ENCODE data around the gene HADHA.

The HADHA gene

GRCh38 chr2:26182441-26182840 lies 62.0 kb downstream of the HADHA start:
- Histone ChIP-seq H3K27ac (ENCODE audit: low read depth, low read length) (no peak overlapping the region), H3K4me3 (ENCODE audit: insufficient read depth, low read length, poor library complexity, severe bottlenecking) (no peak overlapping the region), H3K9me2 (replicated peaks; ENCODE audit: insufficient read depth, low read length) (no peaks in the 10 kb centered on the region), H3K36me3 (ENCODE audit: low read length) (no peaks in the 10 kb centered on the region), H3F3A (ENCODE audit: insufficient read depth) (0 out of 2 replicates have a peak, but pooled peaks cover 2% of the 10 kb centered on the region), H3K9me3 (ENCODE audit: insufficient read depth, low read length) (no peaks in the 10 kb centered on the region), H3K4me2 (ENCODE audit: low read depth, low read length, poor library complexity, severe bottlenecking) (no peak overlapping the region), H2AFZ (ENCODE audit: low read depth, low read length, severe bottlenecking) (no peak overlapping the region), H3K27me3 (ENCODE audit: low read length) (no peaks in the 10 kb centered on the region), H3K9ac (ENCODE audit: low read length) (no peak overlapping the region), H4K20me1 (ENCODE audit: low read depth, low read length) (no peaks in the 10 kb centered on the region), H3K79me2 (ENCODE audit: insufficient read depth, low read length) (no peaks in the 10 kb centered on the region)
- TF ChIP-seq CTCF (IDR thresholded peaks at IDR 0.05; ENCODE audit: insufficient read depth, low read length, poor library complexity, severe bottlenecking) = no peak
- no peak for TF ChIP-seq EZH2phosphoT487 (conservative IDR thresholded peaks at IDR 0.05; ENCODE audit: low read length)

- no peaks in the 10 kb centered on the region for H3K36me3 ChIP-seq (ENCODE audit: low read length)
- H3K4me3 ChIP-seq (ENCODE audit: insufficient read depth, low read length, poor library complexity, severe bottlenecking) = no peak overlapping the region
- no peak overlapping the region for H2AFZ ChIP-seq (ENCODE audit: low read depth, low read length, severe bottlenecking)
- H3K27me3 ChIP-seq (ENCODE audit: low read length) = no peaks in the 10 kb centered on the region
- no peak overlapping the region for H3K9ac ChIP-seq (ENCODE audit: low read length)
- no peaks in the 10 kb centered on the region for H3K79me2 ChIP-seq (ENCODE audit: insufficient read depth, low read length)
- H3K27ac ChIP-seq (ENCODE audit: low read depth, low read length) = no peak overlapping the region
- no peaks in the 10 kb centered on the region for H3K9me3 ChIP-seq (ENCODE audit: insufficient read depth, low read length)
- H3K9me2 ChIP-seq (replicated peaks; ENCODE audit: insufficient read depth, low read length) = no peaks in the 10 kb centered on the region
- H3F3A ChIP-seq (ENCODE audit: insufficient read depth) = 0 out of 2 replicates have a peak, but pooled peaks cover 2% of the 10 kb centered on the region
- no peak for TF ChIP-seq CTCF (IDR thresholded peaks at IDR 0.05; ENCODE audit: insufficient read depth, low read length, poor library complexity, severe bottlenecking)
- TF ChIP-seq EZH2phosphoT487 (conservative IDR thresholded peaks at IDR 0.05; ENCODE audit: low read length) = no peak
- no peak overlapping the region for H3K4me2 ChIP-seq (ENCODE audit: low read depth, low read length, poor library complexity, severe bottlenecking)
- no peaks in the 10 kb centered on the region for H4K20me1 ChIP-seq (ENCODE audit: low read depth, low read length)
Measured at GRCh38 chr2:26179446-26179913, 65.0 kb downstream of the HADHA start.

- Histone ChIP-seq H3K79me2 (ENCODE audit: insufficient read depth, low read length) (no peaks in the 10 kb centered on the region), H3K27ac (ENCODE audit: low read depth, low read length) (no peak overlapping the region), H3K27me3 (ENCODE audit: low read length) (no peaks in the 10 kb centered on the region), H3K9me2 (replicated peaks; ENCODE audit: insufficient read depth, low read length) (no peaks in the 10 kb centered on the region), H4K20me1 (ENCODE audit: low read depth, low read length) (no peaks in the 10 kb centered on the region), H3K36me3 (ENCODE audit: low read length) (no peaks in the 10 kb centered on the region), H3K9me3 (ENCODE audit: insufficient read depth, low read length) (no peaks in the 10 kb centered on the region), H3K9ac (ENCODE audit: low read length) (no peak overlapping the region), H3K4me3 (ENCODE audit: insufficient read depth, low read length, poor library complexity, severe bottlenecking) (no peak overlapping the region), H2AFZ (ENCODE audit: low read depth, low read length, severe bottlenecking) (no peak overlapping the region), H3K4me2 (ENCODE audit: low read depth, low read length, poor library complexity, severe bottlenecking) (no peak overlapping the region), H3F3A (ENCODE audit: insufficient read depth) (0 out of 2 replicates have a peak, but pooled peaks cover 2% of the 10 kb centered on the region)
- no peak for TF ChIP-seq CTCF (IDR thresholded peaks at IDR 0.05; ENCODE audit: insufficient read depth, low read length, poor library complexity, severe bottlenecking)
- no peak for TF ChIP-seq EZH2phosphoT487 (conservative IDR thresholded peaks at IDR 0.05; ENCODE audit: low read length)
Measured at GRCh38 chr2:26178746-26179436, 65.5 kb downstream of the HADHA start.
